H1 (cell line): Measurements from ENCODE around the gene CRYBA4.

Experiments
- BRCA1 ChIP-seq: IDR thresholded peaks from 2 replicates; pipeline ENCODE4 v1.6.1; 2012; ENCODE audit warnings: low read depth, low read length, improper control_type of control experiment
- CBX5 ChIP-seq: fragments of 300-800, 300-1000 bp; sonication (generic); IDR thresholded peaks from 2 replicates; pipeline ENCODE4 v1.7.1; 2016; ENCODE audit warnings: antibody characterized with exemption, low read length, low read depth
- HDAC6 ChIP-seq: IDR thresholded peaks from one replicate; pipeline ENCODE4 v1.7.1; 2012; ENCODE audit warnings: low read depth, mild to moderate bottlenecking, inconsistent platforms, low read length, moderate library complexity
- JUND ChIP-seq: IDR thresholded peaks from 2 replicates; pipeline ENCODE4 v1.6.1; 2011; ENCODE audit warnings: mild to moderate bottlenecking, improper control_type of control experiment, low read length
- POU5F1 ChIP-seq: IDR thresholded peaks from 2 replicates; pipeline ENCODE4 v1.6.1; 2011; ENCODE audit warnings: low read depth, mild to moderate bottlenecking, low read length, moderate library complexity
- RFX5 ChIP-seq: IDR thresholded peaks from 2 replicates; pipeline ENCODE4 v1.6.1; 2011; ENCODE audit warnings: low read depth, low read length, improper control_type of control experiment, borderline replicate concordance
- TF ChIP-seq, protein P1 (sequence below), 3 experiments: IDR thresholded peaks; 1 replicate in 2 of 3; 2 replicates in 1 of 3; pipeline versions ENCODE4 v1.5.1 to v1.6.1; 2011; ENCODE audit warnings: low read length in 3 of 3, mild to moderate bottlenecking in 3 of 3, inconsistent platforms in 2 of 3, low read depth in 1 of 3, moderate library complexity in 1 of 3; ENCODE audit not compliant: insufficient read depth in 1 of 3; ENCODE audit errors: control extremely low read depth in 1 of 3
- TF ChIP-seq, protein P2 (sequence below): IDR thresholded peaks from 2 replicates; pipeline ENCODE4 v1.6.1; 2011; ENCODE audit warnings: low read length, improper control_type of control experiment

DNA sequence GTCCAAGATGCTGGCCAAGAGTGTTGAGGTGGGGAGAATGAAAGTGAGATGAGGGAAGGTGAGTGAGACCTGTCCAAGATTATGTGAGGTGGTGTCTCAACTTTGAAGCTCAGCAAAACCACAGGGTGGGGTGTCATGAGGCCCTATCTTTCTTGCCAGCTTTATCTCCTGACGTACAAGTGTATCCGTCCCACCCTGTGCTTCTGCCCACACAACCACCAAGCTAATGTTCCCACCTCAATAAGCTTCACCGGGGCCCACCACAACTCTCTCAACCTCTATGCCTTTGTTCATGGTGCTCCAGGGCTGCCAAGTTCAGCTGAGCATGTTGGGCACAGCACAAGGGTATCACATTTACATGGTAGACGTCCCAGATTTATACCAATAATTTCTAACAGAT lies 24.7 kb upstream of the CRYBA4 start:
- TF ChIP-seq BRCA1 = no peak
- no peak for TF ChIP-seq POU5F1
- TF ChIP-seq, protein P1, sequence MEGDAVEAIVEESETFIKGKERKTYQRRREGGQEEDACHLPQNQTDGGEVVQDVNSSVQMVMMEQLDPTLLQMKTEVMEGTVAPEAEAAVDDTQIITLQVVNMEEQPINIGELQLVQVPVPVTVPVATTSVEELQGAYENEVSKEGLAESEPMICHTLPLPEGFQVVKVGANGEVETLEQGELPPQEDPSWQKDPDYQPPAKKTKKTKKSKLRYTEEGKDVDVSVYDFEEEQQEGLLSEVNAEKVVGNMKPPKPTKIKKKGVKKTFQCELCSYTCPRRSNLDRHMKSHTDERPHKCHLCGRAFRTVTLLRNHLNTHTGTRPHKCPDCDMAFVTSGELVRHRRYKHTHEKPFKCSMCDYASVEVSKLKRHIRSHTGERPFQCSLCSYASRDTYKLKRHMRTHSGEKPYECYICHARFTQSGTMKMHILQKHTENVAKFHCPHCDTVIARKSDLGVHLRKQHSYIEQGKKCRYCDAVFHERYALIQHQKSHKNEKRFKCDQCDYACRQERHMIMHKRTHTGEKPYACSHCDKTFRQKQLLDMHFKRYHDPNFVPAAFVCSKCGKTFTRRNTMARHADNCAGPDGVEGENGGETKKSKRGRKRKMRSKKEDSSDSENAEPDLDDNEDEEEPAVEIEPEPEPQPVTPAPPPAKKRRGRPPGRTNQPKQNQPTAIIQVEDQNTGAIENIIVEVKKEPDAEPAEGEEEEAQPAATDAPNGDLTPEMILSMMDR (IDR thresholded peaks at IDR 0.05; ENCODE audit: control extremely low read depth in 1 of 3, insufficient read depth in 1 of 3, low read depth in 1 of 3, low read length in 3 of 3) = no peak
- no peak for TF ChIP-seq JUND
- TF ChIP-seq, protein P2, sequence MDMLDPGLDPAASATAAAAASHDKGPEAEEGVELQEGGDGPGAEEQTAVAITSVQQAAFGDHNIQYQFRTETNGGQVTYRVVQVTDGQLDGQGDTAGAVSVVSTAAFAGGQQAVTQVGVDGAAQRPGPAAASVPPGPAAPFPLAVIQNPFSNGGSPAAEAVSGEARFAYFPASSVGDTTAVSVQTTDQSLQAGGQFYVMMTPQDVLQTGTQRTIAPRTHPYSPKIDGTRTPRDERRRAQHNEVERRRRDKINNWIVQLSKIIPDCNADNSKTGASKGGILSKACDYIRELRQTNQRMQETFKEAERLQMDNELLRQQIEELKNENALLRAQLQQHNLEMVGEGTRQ = no peak
- no peak for TF ChIP-seq CBX5
- TF ChIP-seq RFX5 = no peak
- TF ChIP-seq HDAC6 = no peak
